Measurements from ENCODE around the gene KCNIP3.

The KCNIP3 gene

DNA sequence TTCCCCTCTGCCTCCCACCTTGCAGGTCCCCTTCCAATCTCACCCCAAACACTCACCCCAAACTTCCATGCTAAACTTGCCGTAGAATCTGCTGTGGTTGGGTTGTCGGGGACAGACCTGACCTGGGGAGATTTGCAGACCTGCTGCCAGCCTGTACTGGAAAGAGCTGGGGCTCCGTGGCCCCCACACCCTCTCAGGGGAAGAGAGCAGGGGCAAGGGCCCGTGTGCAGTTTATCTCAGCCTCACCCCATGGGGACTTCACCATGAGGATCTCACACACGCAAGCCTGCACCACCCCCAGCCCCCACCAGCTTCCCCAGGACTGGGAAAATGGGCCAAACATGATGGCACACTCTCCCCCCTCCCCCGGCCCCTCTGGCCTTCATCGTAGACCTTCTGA lies 30.7 kb downstream of the KCNIP3 start:
- DNase-seq, result no peak

DNA sequence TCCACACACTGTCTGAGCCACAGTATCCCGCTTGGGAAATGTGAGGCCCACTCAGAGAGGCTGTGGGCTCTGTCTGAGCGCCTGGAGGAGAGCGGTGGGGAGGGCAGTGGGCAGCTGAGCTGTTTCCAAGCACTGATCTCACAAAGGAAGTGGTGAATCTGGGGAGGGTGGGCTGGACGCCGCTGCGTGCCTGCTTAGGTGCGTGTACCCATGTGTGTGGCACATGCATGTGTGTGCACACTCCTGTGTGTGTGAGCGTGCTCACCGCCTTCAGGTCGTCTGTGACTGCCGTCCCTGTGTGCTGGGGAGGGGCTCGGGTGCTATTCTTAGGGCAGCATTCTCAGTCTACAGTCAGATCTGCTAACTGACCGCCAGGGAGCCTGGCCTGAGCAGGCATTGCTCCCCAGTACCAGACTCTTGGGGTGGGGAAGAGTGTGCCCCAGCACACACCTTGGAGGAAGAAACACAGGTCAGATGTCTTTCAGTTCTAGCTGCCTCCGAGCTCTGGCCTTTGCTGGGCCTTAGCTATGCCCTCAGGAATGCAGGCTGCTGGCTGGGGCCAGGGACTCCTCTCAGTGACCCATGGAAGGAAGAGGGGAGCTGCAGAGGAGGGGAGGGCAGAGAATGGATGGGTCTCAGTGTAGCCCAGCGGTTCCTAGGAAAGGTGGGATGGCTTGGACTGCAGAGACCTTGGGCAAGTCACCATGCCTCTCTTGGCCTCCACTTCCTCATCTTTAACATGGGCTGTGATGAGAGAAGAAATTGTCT lies 31.4 kb downstream of the KCNIP3 start:
- no peak for DNase-seq

DNA sequence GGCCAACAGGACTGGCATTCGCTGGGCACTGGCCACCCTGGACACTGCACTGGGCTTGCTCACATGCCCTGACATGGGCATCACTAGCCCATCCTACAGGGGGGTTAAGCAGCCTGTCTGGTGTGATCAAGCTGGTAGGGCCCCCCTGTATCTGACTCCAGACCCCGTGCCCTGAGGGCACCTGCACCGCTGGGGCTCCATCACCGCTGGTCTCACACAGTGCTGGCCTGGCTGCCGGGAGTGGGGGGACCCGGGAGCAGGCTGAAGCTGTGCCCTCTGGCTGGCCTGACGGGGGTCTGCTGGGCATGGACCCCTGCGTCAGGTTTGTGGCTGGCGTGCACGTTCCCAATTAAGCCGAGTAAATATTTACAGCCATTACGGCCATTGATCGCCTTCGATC lies 32.3 kb downstream of the KCNIP3 start:
- DNase-seq, result no peak

DNA sequence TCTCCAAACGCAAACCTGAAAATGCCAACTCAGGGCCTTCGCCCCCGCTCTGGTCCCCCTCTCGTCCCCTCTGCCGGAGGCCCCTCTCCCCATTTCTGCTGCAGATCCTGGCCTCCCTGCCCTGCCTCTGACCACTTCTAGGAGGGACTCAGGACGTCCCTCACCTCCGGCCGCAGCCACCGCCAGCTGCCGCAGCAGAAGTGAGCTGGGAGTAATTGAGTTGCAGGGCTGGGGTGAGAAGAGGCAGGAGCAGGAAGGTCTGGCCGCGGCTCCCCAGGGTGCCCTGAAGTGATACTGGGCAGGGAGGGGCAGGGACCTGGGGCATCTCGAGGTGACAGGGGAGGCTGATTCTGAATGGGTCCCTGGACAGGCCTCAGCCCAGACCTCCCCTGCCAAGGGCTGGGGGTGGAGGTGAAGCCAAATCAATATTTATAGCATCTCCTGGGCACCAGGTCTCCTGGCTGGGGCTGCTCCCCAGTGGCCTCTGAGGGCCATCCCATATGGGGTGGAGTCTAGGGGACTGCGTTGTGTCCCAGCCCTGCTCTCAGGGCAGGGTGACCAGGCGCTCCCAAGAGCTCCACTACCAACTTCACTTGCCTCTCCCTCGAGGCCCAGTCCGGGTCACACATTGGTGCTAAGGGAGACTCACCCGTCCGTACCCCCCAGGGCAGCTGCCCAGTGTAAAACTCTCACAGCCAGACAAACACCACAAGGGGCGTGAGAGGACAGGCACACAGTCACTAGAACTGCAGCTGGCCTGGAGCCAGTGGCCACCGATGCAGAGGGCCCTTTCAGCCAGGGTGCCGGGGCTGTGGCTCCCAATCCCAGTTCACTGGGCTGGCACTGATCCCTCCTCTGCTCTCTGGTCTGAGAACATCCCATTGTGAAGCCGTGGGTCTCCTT lies 33.0 kb downstream of the KCNIP3 start:
- peak in 23 of 51 donors; percentile 5 to 72 (median 34) for DNase-seq

DNA sequence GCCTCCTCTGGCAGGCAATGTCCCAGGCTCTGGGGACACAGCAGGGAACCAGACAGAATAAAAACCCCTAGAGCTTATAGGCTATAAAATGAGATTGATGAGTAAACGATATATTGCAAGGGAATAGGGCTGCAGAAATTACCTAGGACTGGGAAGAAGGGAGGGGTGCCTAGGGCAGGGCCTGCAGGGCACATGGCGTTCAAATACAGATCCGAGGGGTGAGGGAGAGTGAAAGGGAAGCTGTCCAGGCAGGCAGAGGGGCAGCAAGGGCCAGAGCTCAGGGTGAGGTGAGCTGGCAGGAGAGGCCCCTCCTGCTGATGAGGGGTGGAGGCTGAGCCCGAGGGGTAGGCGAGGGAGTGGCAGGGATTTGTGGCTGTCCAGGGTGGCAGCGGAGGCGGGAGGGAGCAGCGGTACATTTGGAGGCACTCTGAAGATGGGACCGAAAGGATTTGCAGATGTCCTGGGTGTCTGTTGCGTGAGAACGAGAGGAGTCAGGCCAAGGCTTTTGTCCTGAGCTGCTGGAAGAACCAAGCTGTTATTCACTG lies 33.7 kb downstream of the KCNIP3 start:
- DNase-seq, result no peak

DNA sequence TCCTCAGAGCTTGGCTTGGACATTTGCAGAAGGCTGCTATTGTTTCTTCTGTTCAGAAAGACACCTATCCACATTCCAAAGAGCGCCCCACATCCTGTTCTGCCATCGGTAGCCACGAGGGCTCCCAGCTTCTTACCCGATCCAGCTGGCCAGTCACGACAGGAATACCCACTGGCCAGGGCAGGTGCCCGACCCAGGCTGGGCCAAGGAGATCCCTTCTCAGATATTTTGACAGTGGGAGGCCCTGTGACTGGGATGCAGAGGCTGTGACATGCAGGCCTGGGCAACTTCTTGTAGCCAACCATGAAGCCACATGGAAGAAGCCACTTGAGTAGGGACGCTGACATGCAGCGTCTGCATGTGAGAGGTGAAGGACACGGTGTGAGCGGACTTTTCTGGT lies 34.5 kb downstream of the KCNIP3 start:
- DNase-seq, result no peak

DNA sequence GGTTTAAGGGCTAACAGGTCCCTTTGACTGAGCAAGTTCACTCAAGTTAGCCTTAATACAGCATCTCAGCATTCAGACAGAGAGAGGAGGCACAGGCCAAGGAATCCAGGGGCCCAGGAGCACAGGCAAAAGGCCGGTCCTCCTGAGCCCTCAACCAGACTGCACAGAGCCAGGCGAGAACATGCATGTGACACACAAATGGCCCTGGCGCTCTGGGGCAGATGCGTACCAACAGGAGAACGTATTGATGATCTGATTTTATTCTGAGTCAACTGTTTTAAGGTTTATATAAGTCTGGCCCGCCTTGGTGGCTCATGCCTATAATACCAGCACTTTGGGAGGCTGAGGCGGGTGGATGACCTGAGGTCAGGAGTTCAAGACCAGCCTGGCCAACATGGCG lies 34.9 kb downstream of the KCNIP3 start:
- no peak for DNase-seq

GRCh38 chr2:95333056-95333455 lies 35.9 kb downstream of the KCNIP3 start:
- no peak for DNase-seq

DNA sequence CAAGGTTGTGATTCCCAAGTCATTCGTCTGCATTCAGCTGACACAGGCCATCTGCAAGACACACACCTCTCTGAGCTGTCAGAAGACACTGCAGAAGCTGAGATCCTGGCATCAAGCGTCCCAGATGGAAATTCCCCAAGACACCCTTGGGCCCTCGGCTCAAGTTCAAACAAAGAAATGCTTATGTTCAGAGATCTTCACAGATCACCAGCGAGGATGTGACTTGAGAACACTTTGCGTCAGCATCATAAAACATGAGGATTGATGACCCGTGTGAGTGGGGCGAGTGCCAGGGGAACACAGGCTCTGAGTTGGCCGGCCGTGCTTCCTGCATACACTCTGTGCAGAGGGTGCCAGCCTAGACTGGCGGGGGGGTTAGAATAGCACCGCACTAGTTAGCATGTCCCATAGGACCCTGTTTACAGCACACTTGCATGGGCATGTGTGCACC lies 36.8 kb downstream of the KCNIP3 start:
- DNase-seq, result no peak

DNA sequence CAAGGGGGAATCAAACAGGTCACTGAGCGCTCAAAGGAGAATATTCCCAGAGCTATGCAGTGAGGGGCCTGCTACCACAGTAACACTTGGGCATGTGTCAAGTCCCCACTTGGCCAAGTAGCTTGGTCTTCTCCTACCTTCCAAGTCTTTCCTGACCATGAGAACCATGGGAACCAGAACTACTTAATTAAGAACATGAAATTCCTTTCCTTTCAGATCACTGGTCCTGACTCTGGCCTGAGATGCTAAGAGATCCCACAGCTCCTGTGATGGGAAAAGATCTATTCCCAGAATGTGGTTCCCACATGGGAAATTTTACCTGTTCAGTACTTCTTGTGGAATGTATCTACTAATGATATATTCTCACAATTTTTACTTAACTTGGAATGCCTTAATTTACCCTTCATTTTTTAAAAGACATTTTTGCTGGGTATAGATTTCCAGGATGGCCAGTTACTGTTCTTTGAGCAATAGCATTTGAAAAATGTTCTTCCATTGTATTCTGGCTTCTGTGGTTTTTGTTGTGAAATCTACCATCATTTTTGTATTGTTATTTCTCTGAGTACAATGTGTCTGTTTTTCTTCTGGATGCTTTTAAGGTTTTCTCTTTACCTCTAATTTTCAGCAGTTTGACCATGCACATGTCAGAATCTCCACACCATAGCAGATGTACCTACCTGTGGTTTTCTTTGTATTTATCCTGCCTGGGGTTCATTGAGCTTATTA lies 37.9 kb downstream of the KCNIP3 start:
- DNase-seq, result no peak

- DNase-seq, result no peak
Observed at GRCh38 chr2:95336406-95336805, 39.3 kb downstream of the KCNIP3 start.

GRCh38 chr2:95337829-95338228 lies 40.7 kb downstream of the KCNIP3 start:
- no peak for DNase-seq

- DNase-seq, result no peak
Observed at GRCh38 chr2:95342556-95343320, 45.6 kb downstream of the KCNIP3 start.

DNA sequence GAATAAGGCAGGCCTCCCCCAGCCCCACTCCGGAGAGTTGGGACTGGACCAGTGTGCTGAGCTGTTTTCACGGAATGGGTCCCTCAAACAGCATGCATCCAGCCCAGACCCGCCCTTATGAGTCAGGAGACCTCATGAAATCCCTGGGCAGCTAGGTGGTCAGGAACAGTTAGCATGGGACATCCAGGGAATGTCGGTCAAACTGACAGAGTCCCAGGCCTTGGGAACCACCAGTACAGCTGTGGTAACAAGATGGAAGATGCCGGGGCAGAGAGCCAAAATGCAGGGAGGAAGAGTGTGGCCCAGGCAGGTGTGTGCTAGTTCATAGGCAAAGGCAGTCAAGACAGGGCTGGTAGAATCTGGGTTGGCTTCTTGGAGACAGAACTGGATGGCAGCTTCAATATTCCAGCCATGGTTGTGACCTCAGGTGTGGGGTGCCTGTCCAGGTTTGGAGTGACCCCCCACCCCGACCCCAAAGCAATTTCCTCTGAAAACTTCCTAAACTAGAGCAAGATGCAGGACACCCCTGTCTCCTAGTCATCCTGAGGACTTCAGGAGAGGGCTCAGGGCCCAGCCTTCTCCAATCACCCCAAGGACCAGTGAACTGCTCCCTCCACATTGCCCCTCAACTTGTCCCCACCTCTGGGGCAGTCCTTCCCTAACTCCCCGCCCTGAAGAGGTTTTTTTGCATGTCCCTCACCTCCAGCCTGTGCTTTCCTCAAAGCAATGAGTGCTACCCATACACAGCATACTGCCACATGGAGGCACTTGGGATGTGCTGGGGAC lies 46.5 kb downstream of the KCNIP3 start:
- DNase-seq, result no peak

DNA sequence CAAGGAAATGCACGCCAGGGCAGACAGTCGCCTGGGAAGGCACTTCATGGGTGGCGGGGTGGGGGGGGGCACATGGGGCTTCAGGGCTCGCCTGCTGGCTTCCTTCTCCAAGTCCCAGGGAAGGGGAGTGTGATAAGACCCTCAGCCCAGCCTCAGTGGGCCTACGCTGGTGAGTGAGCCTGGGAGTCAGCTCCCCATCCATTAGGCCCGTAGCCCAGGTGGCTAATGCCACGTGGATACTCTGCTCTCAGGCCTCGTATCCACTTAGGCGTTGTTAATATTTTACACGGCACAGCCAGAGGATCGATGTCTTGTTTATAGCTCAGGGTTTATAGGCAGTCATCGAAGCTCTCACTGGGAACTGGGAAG lies 47.1 kb downstream of the KCNIP3 start:
- no peak for DNase-seq

- no peak for DNase-seq
Observed at GRCh38 chr2:95344656-95345055, 47.5 kb downstream of the KCNIP3 start.

DNA sequence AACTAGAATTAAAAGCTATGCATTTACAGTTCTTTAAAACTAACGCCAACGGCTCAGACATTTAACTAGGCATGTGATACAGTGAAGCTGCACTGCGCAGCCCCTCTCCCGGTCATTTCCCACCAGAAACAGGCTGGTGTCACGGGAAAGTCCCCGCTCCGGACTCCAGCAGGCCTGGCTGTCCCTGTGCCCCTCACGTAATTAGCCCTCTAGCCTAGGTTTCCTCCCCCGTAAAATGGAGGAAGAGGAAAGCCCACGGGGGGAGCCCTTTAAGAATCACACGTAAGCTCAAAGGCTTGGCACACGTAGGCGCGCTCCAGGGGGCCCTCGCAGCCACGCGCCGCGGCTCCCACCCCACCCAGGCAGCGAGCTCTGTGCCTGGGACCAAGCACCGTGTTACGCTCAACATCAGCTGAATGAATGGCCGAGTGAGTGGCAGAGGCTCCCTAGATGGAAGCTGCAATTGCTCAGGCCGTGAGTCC lies 48.0 kb downstream of the KCNIP3 start:
- no peak for DNase-seq

DNA sequence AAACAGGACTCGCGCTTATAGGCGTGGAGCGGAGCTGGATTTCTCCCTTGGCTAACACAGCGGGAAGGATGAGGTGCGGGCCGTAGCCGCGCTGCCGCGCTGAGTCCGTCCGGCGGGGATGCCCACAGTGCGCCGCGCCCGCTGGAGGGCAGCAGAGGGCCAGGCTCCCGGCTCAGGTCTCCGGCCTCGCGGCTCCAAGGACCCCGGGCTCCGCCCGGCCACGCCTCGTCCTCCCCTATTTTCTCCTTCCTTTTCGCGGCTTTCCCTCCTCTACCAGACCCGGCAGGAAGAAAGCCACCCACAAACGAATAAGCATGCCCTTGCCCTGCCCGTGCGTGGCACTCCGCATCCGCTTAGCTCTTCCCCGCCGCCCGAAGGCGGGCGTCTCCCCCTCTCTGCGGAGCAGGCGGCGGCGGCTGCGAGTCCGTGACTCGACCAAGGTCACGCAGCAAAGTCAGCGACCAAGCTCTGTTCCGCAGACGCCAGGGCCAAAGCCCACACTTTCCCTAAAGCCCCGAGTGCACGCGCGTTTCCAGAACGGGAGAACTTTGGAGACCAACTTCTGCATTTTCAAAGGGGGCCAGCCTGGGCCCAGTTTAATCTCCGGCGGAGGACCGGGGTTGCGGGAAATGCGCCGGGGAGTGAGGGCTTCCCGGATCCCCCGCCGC lies 48.5 kb downstream of the KCNIP3 start:
- peak in 48 of 51 donors; percentile 9 to 86 (median 62) for DNase-seq

DNA sequence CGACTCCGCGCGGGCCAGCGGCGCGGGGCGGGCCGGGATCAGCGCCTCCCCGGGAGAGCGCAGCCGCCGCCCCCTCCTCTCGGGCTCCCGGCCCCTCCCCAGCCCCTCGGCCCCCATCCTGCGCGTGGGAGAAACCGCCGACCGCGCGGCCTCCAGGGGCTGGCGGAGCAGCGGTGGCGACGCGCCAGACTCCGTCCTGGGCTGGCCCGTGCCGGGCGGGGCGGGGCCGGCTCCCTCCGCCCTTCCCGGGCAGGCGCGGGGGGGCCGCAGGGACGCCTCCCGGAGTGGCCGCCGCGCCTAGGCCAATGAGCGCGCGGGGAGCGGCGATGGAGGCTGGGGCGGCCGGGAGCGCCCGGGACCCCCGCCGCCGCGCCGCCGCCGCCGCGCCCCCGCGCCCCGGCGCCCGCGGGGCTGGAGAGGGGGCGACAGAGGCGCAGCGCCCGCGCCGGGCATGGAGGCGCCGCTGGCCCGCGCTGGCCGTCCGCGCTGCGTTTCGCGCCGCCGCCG lies 49.1 kb downstream of the KCNIP3 start:
- DNase-seq, result peak in 10 of 51 donors; percentile 13 to 55 (median 25)
